Measurements from ENCODE around the gene OR10C1. TPM values are rescaled to one million over a fixed set of nuclear protein-coding genes. Genes with fewer than 3 reads are reported as not detected.
"Not testable (repeated sequence)": the region's sequence is repeated elsewhere in the genome, so short reads cannot be mapped to it uniquely, and the experiment has no call there.

The OR10C1 gene
- total and polyA plus RNA-seq, 4 donors: not detected

- ATAC-seq (ENCODE audit: insufficient read depth, low FRiP score) (no peak), DNase-seq (no peak)
- Histone ChIP-seq H3K4me3 (no peak overlapping the region), H3K27ac (ENCODE audit: low read depth in 1 of 2, low read length in 1 of 2) (no peak overlapping the region), H3K4me1 (ENCODE audit: control insufficient read depth in 5 of 5, insufficient read depth in 5 of 5, low read length in 5 of 5) (no peaks in the 10 kb centered on the region), H3K9ac (ENCODE audit: insufficient read depth in 1 of 2, low read length in 2 of 2) (no peak overlapping the region), H3K27me3 (ENCODE audit: control insufficient read depth in 3 of 3, insufficient read depth in 3 of 3, low read length in 2 of 3) (no peaks in the 10 kb centered on the region), H3K36me3 (ENCODE audit: control insufficient read depth in 4 of 4, insufficient read depth in 4 of 4, low read length in 4 of 4) (no peaks in the 10 kb centered on the region), H3K9me3 (ENCODE audit: control insufficient read depth in 4 of 4, insufficient read depth in 3 of 4, low read length in 3 of 4) (no peaks in the 10 kb centered on the region)
- WGBS, 2 donors: 55 to 75% methylated on average over 1 of the region's 1 CpG
- TF ChIP-seq, protein P1, sequence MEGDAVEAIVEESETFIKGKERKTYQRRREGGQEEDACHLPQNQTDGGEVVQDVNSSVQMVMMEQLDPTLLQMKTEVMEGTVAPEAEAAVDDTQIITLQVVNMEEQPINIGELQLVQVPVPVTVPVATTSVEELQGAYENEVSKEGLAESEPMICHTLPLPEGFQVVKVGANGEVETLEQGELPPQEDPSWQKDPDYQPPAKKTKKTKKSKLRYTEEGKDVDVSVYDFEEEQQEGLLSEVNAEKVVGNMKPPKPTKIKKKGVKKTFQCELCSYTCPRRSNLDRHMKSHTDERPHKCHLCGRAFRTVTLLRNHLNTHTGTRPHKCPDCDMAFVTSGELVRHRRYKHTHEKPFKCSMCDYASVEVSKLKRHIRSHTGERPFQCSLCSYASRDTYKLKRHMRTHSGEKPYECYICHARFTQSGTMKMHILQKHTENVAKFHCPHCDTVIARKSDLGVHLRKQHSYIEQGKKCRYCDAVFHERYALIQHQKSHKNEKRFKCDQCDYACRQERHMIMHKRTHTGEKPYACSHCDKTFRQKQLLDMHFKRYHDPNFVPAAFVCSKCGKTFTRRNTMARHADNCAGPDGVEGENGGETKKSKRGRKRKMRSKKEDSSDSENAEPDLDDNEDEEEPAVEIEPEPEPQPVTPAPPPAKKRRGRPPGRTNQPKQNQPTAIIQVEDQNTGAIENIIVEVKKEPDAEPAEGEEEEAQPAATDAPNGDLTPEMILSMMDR (IDR thresholded peaks at IDR 0.05; ENCODE audit: control extremely low read depth, extremely low read depth): no peak
Measured at GRCh38 chr6:29425075-29425474, 14.0 kb upstream of the OR10C1 start.

DNA sequence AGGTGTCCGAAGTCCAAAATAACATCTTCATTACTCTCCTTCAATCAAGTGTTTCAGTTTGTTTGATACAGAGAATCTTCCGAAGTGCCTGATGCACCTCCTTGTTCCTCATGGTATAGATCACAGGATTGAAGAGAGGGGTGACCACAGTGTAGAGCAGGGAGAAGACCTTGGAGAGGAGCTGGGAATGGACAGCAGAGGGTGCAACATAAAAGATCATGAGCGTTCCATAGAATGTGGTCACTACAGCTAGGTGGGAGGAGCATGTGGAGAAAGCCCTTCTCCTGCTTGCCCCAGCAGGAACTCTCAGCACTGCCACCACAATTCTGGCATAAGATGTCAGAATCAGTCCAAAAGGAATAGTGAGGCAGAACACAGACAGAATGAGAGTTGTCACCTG is 12.5 kb upstream of the OR10C1 start:
- H3K36me3 ChIP-seq (ENCODE audit: control insufficient read depth in 4 of 4, insufficient read depth in 4 of 4, low read length in 4 of 4): no peaks in the 10 kb centered on the region
- DNase-seq: no peak
- no peaks in the 10 kb centered on the region for H3K9me3 ChIP-seq (ENCODE audit: control insufficient read depth in 4 of 4, insufficient read depth in 3 of 4, low read length in 3 of 4)
- H3K9ac ChIP-seq (ENCODE audit: insufficient read depth in 1 of 2, low read length in 2 of 2): no peak overlapping the region
- H3K4me1 ChIP-seq (ENCODE audit: control insufficient read depth in 5 of 5, insufficient read depth in 5 of 5, low read length in 5 of 5): no peaks in the 10 kb centered on the region
- H3K27me3 ChIP-seq (ENCODE audit: control insufficient read depth in 3 of 3, insufficient read depth in 3 of 3, low read length in 2 of 3): no peaks in the 10 kb centered on the region
- no peak overlapping the region for H3K27ac ChIP-seq (ENCODE audit: low read depth in 1 of 2, low read length in 1 of 2)
- H3K4me3 ChIP-seq: no peak overlapping the region
- 87 to 91% methylated on average over 3 of the region's 3 CpGs for WGBS, 2 donors
- TF ChIP-seq, protein P1 (IDR thresholded peaks at IDR 0.05; ENCODE audit: control extremely low read depth, extremely low read depth): no peak
- ATAC-seq (ENCODE audit: insufficient read depth, low FRiP score): no peak

DNA sequence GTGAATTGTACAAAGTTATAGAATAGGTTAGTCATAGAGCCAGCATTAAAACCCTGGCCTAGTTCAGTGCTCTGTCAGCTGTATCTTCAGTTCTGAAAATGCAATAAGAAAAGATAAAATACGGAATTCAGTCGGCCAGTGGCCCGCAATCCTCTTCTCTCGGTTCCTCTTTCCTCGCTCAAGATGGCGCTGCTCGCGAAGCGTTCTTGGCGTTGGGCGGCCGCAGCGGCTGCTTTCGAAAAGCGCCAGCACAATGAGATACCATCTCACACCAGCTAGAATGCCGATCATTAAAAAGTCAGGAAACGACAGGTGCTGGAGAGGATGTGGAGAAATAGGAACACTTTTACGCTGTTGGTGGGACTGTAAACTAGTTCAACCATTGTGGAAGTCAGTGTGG is 2.4 kb upstream of the OR10C1 start:
- H3K9me3 ChIP-seq (ENCODE audit: control insufficient read depth in 4 of 4, insufficient read depth in 3 of 4, low read length in 3 of 4); DNase-seq; H3K4me1 ChIP-seq (ENCODE audit: control insufficient read depth in 5 of 5, insufficient read depth in 5 of 5, low read length in 5 of 5); H3K27ac ChIP-seq (ENCODE audit: low read depth in 1 of 2, low read length in 1 of 2); H3K27me3 ChIP-seq (ENCODE audit: control insufficient read depth in 3 of 3, insufficient read depth in 3 of 3, low read length in 2 of 3); H3K4me3 ChIP-seq; H3K36me3 ChIP-seq (ENCODE audit: control insufficient read depth in 4 of 4, insufficient read depth in 4 of 4, low read length in 4 of 4); H3K9ac ChIP-seq (ENCODE audit: insufficient read depth in 1 of 2, low read length in 2 of 2); ATAC-seq (ENCODE audit: insufficient read depth, low FRiP score): not testable (repeated sequence)
- WGBS, 2 donors: 69 to 72% methylated on average over 18 of the region's 18 CpGs

GRCh38 chr6:29442719-29443118 is 3.6 kb downstream of the OR10C1 start:
- no peaks in the 10 kb centered on the region for H3K36me3 ChIP-seq (ENCODE audit: control insufficient read depth in 4 of 4, insufficient read depth in 4 of 4, low read length in 4 of 4)
- H3K27ac ChIP-seq (ENCODE audit: low read depth in 1 of 2, low read length in 1 of 2): no peak overlapping the region
- TF ChIP-seq, protein P1 (IDR thresholded peaks at IDR 0.05; ENCODE audit: control extremely low read depth, extremely low read depth): no peak
- 81 to 88% methylated on average over 1 of the region's 1 CpG for WGBS, 2 donors
- no peak overlapping the region for H3K4me3 ChIP-seq
- DNase-seq: peak in 2 of 3 donors; percentile 5 to 50
- ATAC-seq (ENCODE audit: insufficient read depth, low FRiP score): no peak
- H3K9me3 ChIP-seq (ENCODE audit: control insufficient read depth in 4 of 4, insufficient read depth in 3 of 4, low read length in 3 of 4): peaks cover 0 to 2% (median 0%) of the 10 kb centered on the region in 4 donors
- no peak overlapping the region for H3K9ac ChIP-seq (ENCODE audit: insufficient read depth in 1 of 2, low read length in 2 of 2)
- no peaks in the 10 kb centered on the region for H3K27me3 ChIP-seq (ENCODE audit: control insufficient read depth in 3 of 3, insufficient read depth in 3 of 3, low read length in 2 of 3)
- H3K4me1 ChIP-seq (ENCODE audit: control insufficient read depth in 5 of 5, insufficient read depth in 5 of 5, low read length in 5 of 5): no peaks in the 10 kb centered on the region

DNA sequence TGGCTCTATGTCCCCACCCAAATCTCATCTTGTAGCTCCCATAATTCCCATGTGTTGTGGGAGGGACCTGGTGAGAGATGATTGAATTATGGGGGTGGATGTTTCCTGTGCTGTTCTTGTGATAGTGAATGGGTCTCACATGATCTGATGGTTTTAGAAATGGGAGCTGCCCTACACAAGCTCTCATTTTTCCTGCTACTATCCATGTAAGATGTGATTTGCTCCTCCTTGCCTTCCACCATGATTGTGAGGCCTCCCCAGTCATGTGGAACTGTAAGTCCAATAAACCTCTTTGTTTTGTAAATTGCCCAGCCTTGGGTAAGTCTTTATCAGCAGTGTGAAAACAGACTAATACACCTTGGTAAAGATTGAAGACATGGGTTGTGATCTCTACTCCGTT is 4.9 kb downstream of the OR10C1 start:
- H3K27ac ChIP-seq (ENCODE audit: low read depth in 1 of 2, low read length in 1 of 2); H3K27me3 ChIP-seq (ENCODE audit: control insufficient read depth in 3 of 3, insufficient read depth in 3 of 3, low read length in 2 of 3); DNase-seq; H3K4me1 ChIP-seq (ENCODE audit: control insufficient read depth in 5 of 5, insufficient read depth in 5 of 5, low read length in 5 of 5); ATAC-seq (ENCODE audit: insufficient read depth, low FRiP score); H3K36me3 ChIP-seq (ENCODE audit: control insufficient read depth in 4 of 4, insufficient read depth in 4 of 4, low read length in 4 of 4); H3K4me3 ChIP-seq; H3K9me3 ChIP-seq (ENCODE audit: control insufficient read depth in 4 of 4, insufficient read depth in 3 of 4, low read length in 3 of 4); H3K9ac ChIP-seq (ENCODE audit: insufficient read depth in 1 of 2, low read length in 2 of 2): not testable (repeated sequence)
- WGBS, 2 donors: 75 to 91% methylated on average over 1 of the region's 1 CpG
